Suprapubic skin (tissue), 3 donors: ENCODE measurements around the gene CSTF2T.

Experiments
- EP300 ChIP-seq: sonication (generic); formaldehyde crosslinking; IDR thresholded peaks from one replicate; pipeline ENCODE4 v1.6.1; 2017; ENCODE audit warnings: antibody characterized with exemption
- POLR2A ChIP-seq, 2 donors: fragments of 450-650 bp; IDR thresholded peaks; one replicate each; pipeline ENCODE4 v1.6.1; 2017; ENCODE audit warnings: antibody characterized with exemption in 2 of 2, mild to moderate bottlenecking in 2 of 2, moderate library complexity in 2 of 2
- TF ChIP-seq, protein P1 (sequence below), 2 donors: fragments of 200-600 bp in 1 of 2; fragments of 450-650 bp in 1 of 2; sonication (generic) in 1 of 2; IDR thresholded peaks; one replicate each; pipeline ENCODE4 v1.5.1; 2016 to 2019; ENCODE audit warnings: antibody characterized with exemption in 2 of 2, mild to moderate bottlenecking in 1 of 2, moderate library complexity in 1 of 2

DNA sequence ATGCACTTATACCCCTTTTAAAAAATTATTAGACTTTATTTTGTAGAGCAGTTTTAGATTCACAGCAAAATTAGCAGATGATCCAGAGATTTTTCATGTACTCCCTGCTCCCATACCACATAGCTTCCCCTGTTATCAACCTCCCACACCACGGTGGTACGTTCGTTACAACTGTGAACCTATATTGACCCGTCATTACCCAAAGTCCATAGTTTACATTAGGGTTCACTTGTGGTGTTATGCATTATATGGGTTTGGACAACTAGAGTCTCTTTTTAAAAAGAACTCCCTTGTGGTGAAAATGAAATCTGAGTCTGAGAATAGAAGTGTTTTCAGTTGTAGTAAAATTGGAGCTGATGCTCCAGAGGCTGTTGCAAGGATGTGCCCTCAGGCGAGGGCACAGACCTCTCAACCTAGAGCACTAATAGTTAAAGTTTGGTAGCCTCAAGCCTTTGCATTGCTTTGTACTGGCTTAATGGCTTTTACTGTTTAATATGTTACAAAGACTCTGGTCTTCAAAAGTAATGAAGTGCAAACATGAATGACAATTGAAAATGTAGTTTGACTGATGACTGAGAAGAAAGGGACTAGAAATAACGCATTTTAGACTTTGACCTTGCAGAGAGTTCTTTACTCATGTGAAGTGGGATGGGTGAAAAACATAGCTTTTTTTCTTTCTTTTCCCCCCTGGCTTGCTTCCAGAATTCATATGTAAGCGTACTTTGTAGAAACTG is 30.6 kb upstream of the CSTF2T start:
- TF ChIP-seq, protein P1, sequence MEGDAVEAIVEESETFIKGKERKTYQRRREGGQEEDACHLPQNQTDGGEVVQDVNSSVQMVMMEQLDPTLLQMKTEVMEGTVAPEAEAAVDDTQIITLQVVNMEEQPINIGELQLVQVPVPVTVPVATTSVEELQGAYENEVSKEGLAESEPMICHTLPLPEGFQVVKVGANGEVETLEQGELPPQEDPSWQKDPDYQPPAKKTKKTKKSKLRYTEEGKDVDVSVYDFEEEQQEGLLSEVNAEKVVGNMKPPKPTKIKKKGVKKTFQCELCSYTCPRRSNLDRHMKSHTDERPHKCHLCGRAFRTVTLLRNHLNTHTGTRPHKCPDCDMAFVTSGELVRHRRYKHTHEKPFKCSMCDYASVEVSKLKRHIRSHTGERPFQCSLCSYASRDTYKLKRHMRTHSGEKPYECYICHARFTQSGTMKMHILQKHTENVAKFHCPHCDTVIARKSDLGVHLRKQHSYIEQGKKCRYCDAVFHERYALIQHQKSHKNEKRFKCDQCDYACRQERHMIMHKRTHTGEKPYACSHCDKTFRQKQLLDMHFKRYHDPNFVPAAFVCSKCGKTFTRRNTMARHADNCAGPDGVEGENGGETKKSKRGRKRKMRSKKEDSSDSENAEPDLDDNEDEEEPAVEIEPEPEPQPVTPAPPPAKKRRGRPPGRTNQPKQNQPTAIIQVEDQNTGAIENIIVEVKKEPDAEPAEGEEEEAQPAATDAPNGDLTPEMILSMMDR (IDR thresholded peaks at IDR 0.05), result no peak
- TF ChIP-seq POLR2A (IDR thresholded peaks at IDR 0.05) (no peak), EP300 (no peak)
